Astrocyte (in vitro differentiated cells and primary cell): Measurements from ENCODE around the gene OSBPL6.
"Not testable (repeated sequence)": the region's sequence is repeated elsewhere in the genome, so short reads cannot be mapped to it uniquely, and the experiment has no call there.

Experiments
- CTCF ChIP-seq: IDR thresholded peaks from 2 replicates; pipeline ENCODE4 v1.5.1; 2011; ENCODE audit warnings: low read depth, mild to moderate bottlenecking, inconsistent platforms, low read length, moderate library complexity; ENCODE audit not compliant: insufficient read depth
- EZH2 ChIP-seq: IDR thresholded peaks from 2 replicates; pipeline ENCODE4 v1.6.1; 2012; ENCODE audit warnings: mild to moderate bottlenecking, low read length, inconsistent platforms; ENCODE audit not compliant: insufficient read depth

DNA sequence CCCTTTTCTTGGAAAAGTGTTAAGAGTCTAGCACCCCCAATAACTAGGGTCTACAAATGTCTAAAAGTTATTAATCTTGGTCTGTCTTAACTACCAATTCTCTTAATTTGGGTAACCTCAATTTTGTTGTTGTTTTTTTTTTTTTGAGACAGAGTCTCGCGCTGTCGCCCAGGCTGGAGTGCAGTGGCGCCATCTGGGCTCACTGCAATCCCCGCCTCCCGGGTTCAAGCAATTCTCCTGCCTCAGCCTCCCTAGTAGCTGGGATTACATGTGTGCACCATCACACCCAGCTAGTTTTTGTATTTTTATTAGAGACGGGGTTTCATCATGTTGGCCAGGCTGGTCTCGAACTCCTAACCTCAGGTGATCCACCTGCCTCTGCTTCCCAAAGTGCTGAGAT lies 218.1 kb downstream of the OSBPL6 start:
- not testable (repeated sequence) for TF ChIP-seq CTCF, EZH2
